Suppressor macrophage (primary cell): ENCODE data around the gene EPO.

Experiments used
- DNase-seq, 4 experiments: peaks; one replicate each; pipeline ENCODE4 v3.0.0-alpha.2; 2020 to 2022
- total RNA-seq, 17 experiments: gene quantifications; one replicate each; lab custom pipeline; 2026; ENCODE audit warnings: mixed read lengths in 6 of 17, inconsistent platforms in 3 of 17; lab: John Stamatoyannopoulos, UW

The EPO gene
- 0 to 0.55 (median 0) reads per million in 17 experiments for total RNA-seq

DNA sequence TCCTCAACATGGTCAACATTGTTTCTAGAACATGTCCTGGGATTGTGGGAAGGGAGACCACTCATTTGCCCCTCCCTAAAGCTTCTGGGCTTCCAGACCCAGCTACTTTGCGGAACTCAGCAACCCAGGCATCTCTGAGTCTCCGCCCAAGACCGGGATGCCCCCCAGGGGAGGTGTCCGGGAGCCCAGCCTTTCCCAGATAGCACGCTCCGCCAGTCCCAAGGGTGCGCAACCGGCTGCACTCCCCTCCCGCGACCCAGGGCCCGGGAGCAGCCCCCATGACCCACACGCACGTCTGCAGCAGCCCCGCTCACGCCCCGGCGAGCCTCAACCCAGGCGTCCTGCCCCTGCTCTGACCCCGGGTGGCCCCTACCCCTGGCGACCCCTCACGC, at the start of gene EPO:
Gene EPO (plus strand): TSS at position 190 of the 392 bp plus-strand sequence. CDS start 513 bp downstream, outside the sequence.
- DNase-seq: no peak

DNA sequence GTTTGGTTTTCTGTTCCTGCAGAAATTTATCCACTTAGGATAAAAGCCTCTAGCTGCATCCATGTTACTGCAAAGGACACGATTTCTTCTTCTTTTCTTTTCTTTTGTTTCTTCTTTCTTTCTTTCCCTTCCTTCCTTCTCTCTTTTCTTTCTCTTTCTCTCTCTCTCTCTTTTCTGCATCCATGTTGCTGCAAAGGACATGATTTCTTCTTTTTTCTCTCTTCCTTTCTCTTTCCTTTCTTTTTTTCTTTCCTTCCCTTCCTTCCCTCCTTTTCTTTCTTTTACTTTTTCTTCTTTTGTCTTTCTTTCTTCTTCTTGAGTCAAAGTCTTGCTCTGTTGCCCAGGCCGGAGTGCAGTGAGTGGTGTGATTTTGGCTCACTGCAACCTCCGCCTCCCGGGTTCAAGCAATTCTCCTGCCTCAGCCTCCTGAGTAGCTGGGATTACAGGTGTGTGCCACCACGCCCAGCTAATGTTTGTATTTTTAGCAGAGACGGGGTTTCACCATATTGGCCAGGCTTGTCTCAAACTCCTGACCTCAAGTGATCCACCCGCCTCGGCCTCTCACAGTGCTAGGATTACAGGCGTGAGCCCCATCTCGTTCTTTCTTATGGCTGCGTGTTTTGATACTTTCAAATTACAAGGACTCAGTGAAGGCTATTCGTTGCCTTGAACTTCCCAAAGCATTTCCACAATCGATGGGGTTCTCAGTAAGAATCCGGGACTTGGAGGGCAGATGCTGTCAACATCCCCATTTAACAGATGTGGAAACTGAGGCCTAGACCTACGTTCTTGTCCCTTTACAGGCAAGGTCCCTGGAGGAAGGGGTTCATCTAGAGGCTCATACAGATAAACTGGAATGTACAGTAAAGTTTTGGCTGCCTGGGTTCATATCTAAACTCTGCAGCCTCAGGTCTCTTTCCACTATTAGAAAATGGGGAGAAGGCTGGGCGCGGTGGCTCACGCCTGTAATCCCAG, 48.6 kb upstream of the EPO start:
- DNase-seq: no peak

DNA sequence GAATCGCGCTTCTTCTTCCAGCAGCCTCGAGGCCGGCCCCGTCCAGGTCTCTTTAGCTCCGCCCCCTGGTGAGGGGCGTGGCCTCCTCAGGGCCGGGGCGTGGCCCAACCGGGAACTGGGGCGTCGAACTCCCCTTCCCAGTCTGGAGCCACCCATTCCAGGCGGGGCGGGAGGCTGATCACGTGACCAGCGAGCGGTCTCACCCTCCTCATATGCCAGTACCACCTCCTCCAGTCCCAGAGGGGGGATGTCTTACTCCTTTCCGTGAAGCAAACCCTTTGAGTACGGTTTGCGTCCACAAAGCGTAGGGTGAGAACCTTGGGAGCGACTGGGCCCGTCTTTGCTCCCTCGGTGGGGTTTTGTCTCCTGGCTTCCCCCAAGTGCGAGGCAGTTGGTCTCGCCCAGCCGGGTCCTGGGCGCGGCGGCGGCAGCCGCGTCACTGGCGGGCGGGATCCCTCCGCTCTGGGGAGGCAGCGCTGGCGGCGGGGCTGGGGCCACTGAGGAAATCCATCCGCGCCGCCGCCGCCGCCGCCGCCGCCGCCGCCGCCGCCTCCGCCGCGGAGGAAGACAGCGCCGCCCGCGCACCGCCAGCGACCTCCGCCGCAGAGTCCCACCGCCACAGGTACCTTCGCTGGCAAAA, 46.8 kb upstream of the EPO start, which contains the start of gene GNB2:
Gene GNB2 (plus strand): TSS at position 439 of the 640 bp plus-strand sequence. CDS start 2,526 bp downstream, outside the sequence.
- peak; percentile 99 to 100 (median 99) for DNase-seq

DNA sequence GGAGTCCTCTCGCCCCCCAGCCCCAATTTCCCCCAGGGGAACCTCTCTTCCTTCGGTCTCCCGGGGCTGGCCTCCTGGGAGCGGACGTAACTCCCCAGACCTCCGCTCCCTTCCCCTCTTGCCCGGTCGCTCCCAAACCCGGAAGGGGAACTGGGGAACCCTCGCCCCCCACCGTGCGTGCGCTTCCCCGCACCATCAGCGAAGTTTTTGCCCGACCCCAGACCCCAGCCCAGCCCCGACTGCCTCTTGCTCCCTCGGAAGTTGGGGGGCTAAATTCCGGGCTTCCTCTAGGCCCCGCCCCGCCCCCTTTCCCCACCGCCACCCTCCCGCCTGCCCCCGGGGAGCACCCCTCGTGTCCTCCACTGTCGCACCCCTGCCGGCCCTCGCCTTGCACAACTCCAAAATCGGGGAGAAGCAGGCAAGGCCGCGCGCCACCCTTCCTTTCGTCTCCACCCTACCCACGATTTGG, 46.3 kb upstream of the EPO start:
- DNase-seq: peak; percentile 37 to 76 (median 68)

- DNase-seq: peak; percentile 24 to 71 (median 62)
Measured at GRCh38 chr7:100674411-100675104, 45.7 kb upstream of the EPO start.

DNA sequence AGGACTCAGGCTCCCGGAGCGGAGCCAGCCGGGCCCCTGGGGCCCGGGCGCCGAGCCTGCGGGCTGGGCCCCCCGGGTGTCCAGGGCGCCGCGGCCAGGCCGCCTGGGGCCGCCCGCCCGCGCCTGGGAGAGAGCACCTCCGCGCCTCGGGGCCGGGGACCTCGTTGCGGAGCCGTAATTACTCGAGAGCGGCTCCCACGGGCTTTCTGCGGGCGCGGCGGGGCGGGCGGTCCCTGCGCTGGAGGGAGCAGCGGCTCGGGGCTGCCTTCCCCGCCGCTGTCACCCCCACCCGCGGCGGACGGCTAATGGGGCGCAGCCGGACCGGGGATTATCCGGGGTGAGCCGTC, 45.2 kb upstream of the EPO start:
- no peak for DNase-seq

DNA sequence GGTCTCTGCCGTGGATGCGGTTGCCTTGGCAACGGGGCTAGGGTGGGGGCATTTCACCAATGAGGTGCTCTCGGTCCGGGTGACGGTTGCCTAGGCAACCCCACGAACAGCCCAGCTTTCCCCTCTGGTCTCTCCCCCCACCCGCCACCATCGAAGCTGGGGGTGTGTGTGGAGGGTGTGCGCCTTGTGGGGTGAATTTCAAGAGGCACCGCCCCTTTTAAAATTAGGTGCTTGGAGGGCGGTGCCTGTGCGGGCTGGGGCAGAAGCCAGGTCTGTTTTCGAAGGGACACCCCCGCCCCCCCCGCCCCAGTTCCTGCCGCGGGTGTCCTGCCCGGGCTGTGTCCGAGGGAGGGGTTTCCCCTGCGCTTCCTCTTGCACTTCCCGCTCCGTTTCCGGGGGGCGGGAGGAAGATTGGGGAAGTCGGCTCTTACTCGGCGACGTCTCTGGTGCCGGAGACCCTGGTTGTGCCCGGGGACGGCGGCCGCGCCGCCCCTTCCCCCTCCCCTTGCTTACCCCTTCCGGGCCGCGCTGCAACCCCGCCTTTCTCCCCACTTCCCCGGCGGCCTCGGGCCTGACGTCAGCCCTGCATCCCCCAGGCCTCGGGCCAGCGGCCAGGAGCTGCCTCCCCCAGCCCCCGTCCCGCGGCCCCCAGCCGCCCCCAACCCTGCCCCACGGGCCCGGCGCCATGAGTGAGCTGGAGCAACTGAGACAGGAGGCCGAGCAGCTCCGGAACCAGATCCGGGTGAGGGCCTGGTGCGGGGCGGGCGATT, 44.5 kb upstream of the EPO start:
- DNase-seq: peak; percentile 77 to 85 (median 84)

DNA sequence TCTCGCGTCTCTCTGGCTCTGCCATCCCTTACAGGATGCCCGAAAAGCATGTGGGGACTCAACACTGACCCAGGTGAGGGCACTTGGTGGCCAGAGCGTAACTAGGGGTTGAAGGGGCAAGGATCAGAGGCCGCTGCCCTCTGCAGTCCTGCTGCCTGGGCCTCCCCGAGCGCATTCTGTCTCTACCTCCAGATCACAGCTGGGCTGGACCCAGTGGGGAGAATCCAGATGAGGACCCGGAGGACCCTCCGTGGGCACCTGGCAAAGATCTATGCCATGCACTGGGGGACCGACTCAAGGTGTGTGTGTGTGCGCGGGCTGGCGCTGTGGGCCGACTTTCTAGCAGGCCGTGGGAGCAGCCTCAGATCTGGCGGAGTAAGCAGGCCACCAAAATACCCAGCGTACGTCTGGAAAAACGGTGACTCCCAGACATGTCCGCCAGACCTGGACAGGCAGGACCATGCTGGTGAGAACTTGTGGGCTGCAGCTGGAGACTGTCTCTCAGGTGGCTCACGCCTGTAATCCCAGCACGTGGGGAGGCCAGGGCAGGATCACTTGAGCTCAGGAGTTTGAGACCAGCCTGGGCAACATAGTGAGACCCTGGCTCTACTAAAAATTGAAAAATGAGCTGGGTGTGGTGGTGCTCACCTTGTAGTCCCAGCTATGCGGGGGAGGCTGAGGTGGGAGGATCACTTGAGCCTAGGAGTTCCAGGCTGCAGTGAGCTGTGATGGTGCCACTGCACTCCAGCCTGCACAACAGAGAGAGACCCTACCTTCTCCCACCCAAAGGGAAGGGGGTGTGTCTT, 43.6 kb upstream of the EPO start:
- no peak for DNase-seq

- no peak for DNase-seq
Measured at GRCh38 chr7:100677308-100678267, 42.7 kb upstream of the EPO start.

GRCh38 chr7:100678291-100678984, 41.8 kb upstream of the EPO start:
- DNase-seq: no peak

- no peak for DNase-seq
Measured at GRCh38 chr7:100679129-100679926, 40.9 kb upstream of the EPO start.

DNA sequence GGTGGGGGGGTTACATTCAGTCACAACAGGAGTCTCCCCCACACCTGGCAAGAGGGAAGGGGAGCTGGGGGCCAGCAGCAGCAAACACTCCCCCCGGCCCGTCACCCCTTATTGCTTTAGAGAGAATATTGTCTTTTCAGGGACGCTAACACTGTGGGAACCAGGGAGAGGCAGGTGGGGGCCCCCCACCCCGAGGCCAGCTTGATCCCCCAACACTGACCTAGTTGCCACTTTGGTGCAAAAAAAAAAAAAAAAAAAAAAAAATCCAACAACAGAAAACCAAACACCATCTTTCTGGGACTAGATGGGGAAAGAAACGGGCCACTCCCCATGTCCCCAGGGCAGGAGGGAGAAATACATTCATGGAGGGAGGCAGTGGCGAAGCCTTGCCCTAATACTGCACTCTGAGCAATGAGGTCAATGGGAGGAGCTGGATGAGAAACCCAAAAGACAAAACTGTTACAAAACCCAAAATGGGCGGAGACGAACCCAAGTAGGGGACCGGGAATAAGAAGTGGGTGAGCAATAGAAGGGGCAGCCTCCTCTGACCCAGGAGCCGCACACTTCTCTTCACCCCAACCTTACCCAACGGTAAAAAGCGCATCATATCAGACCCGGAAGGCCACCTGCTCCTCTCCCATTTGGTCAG, 40.2 kb upstream of the EPO start:
- DNase-seq: peak; percentile 43 to 63 (median 51)

- peak in 1 of 4 experiments; percentile 21 for DNase-seq
Measured at GRCh38 chr7:100680576-100681271, 39.5 kb upstream of the EPO start.

DNA sequence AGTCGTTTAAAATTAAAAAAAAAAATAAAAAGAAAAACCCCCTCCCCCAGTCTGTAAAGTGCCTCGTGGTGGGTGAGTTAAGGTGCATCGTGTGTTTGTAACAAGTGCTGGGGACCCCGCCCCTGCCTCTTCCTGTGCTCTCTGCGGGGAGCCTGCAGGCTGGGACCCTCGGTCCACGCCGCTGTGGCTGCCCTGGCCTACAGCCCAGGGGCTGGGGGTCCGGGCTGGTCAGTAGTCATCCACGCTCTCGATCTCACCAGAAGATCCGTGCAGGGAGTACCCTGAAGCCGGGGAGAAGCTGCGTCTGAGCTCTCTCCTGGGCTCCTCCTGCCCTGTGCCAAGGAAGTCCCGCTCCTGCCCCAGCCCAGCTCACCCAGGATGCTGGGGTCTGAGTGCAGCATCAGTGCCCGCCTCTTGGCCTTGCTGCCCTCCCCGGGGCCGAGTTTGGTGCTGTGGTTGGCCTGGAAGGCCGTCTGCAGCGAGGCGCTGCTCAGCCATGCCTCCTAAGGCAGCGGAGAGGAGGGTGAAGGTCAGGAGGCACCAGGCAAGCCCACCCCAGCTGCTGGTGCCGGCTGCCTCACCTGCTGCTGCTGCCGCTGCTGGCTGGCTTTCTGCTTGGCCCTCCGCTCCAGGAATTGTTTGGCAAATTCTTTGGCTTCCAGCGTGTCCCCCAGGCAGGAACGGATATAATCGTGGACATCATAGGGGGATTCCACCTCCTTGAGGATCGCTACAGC, 38.6 kb upstream of the EPO start:
- DNase-seq: no peak

GRCh38 chr7:100682228-100682741, 38.0 kb upstream of the EPO start:
- DNase-seq: no peak

DNA sequence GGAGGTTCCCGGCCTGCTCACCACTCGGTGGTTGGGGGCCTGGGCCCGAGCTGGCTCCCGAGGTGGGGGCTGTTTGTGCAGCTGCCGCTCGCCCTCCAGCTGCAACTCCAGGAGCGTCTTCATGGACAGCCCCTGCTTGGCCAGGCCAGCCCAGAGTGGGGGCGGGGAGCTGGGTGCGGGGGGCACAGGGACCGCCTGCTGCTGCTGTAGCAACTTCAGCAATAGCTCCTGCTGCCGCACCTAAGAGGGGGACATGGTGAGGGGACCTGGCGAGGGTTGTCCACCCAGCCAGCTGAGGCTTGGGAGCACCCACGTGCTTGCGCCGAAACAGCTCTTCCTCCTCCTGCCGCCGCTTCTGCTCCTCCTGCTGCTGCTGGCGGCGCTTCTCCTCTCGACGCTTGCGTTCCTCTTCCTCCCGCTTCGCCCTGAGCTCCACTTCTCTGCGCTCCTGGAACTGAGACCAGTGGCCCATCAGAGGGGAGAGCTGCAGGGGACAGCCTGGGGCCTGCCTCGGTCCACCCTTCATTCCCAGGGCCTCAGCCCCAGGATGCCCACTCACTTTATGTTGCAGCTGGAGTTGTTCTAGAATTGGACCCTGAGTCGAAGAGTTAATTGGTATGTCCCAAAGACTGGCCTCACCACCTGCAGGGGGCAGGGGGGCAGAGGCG, 37.1 kb upstream of the EPO start:
- no peak for DNase-seq
